Adrenal gland (tissue), 12 donors: ENCODE data around the gene ATP1B2. TPM values are rescaled to one million over a fixed set of nuclear protein-coding genes. Genes with fewer than 3 reads are reported as not detected.

ENCODE experiments used
- DNase-seq, 7 donors: peaks; one replicate each; pipeline ENCODE4 v3.0.0-alpha.2; 2019 to 2020
- H3K27ac ChIP-seq, 5 donors: fragments of 200-600 bp; sonication (generic) in 4 of 5; 1 replicate in 3 of 5; 2 replicates in 2 of 5; pipeline versions ENCODE4 v1.5.1 to v1.8.0; 2016 to 2020; ENCODE audit warnings: mild to moderate bottlenecking in 1 of 5
- H3K27me3 ChIP-seq: fragments of 200-600 bp; 2 replicates; pipeline ENCODE4 v1.8.0; 2021
- H3K36me3 ChIP-seq, 2 donors: fragments of 200-600 bp; replicated peaks in 1 of 2; 1 replicate in 1 of 2; 2 replicates in 1 of 2; pipeline versions ENCODE4 v1.5.1 to v1.8.0; 2018 to 2022
- H3K4me1 ChIP-seq, 2 donors: fragments of 200-600 bp; replicated peaks in 1 of 2; 1 replicate in 1 of 2; 2 replicates in 1 of 2; pipeline versions ENCODE4 v1.5.1 to v1.8.0; 2018 to 2021
- H3K4me3 ChIP-seq, 4 donors: fragments of 200-600 bp; sonication (generic) in 3 of 4; one replicate each; pipeline ENCODE4 v1.5.1; 2016 to 2018
- H3K9me3 ChIP-seq, 3 donors: fragments of 200-600 bp; sonication (generic) in 1 of 3; replicated peaks in 1 of 3; 1 replicate in 2 of 3; 2 replicates in 1 of 3; pipeline versions ENCODE4 v1.5.1 to v1.8.0; 2016 to 2021
- POLR2A ChIP-seq, 2 donors: fragments of 450-650 bp; IDR thresholded peaks; one replicate each; pipeline ENCODE4 v1.6.1; 2017; ENCODE audit warnings: antibody characterized with exemption in 2 of 2, mild to moderate bottlenecking in 2 of 2, moderate library complexity in 1 of 2
- WGBS, 4 donors: extraction: QIAGEN DNeasy Blood & Tissue Kit in 2 of 4; methylation state at CpG; one replicate each; pipeline versions ENCODE4 v1.1.5 to v1.1.7; 2013 to 2017; 5-methylcytosine and 5-hydroxymethylcytosine counted together
- intact Hi-C, 2 donors: fragments of 100-400 bp; cut with DNase I; formaldehyde crosslinking; loops; one replicate each; pipeline versions ENCODE4 v1.14.1 to v1.15.0; 2022 to 2023
- polyA plus RNA-seq, 3 donors: library from polyadenylated mRNA; stranded (reverse); fragments of 200-250 nt in 2 of 3; fragments of 350-450 nt in 1 of 3; fragmentation: Illumina TruSeq in 1 of 3; extraction: RNeasy Lipid Tissue Mini Kit (QIAGEN cat#74804) in 1 of 3; gene quantifications; one replicate each; pipeline ENCODE4 v1.2.3, GENCODE V29; 2013 to 2014
- total RNA-seq, 9 donors: library from RNA; depleted of rRNA in 4 of 9; stranded (reverse); fragments of >200 nt in 4 of 9; fragments of 120-200 nt in 1 of 9; fragmentation: NEBNext Ultra II Directional in 1 of 9; extraction: Animal tissue kit (Norgen Biotek cat#: 25700) in 1 of 9; gene quantifications; one replicate each; pipeline versions ENCODE4 v1.1.0 to v1.2.4, GENCODE V29; 2013 to 2023
- TF ChIP-seq, protein P1 (sequence below), 6 experiments: fragments of 450-650 bp in 4 of 6; fragments of 200-600 bp in 2 of 6; sonication (generic) in 1 of 6; IDR thresholded peaks; 1 replicate in 5 of 6; 2 replicates in 1 of 6; pipeline versions ENCODE4 v1.5.1 to v1.8.0; 2016 to 2021; ENCODE audit warnings: antibody characterized with exemption in 6 of 6, mild to moderate bottlenecking in 2 of 6, moderate library complexity in 1 of 6
- donor health status: healthy with polysubstance abuse.
- donor health status: Bipolar disorder and iron deficiency.
- donor health status: DM: yes; HTN: yes; CAD: no.
- donor health status: DM: no; HTN: no; CAD: no.
- donor health status: DM: no; HTN: no; CAD: no.
- donor health status: DM: yes; HTN: yes; CAD: no.

ATP1B2 gene
- total and polyA plus RNA-seq, 12 donors: 1.2 to 32.6 (median 8.9) TPM

DNA sequence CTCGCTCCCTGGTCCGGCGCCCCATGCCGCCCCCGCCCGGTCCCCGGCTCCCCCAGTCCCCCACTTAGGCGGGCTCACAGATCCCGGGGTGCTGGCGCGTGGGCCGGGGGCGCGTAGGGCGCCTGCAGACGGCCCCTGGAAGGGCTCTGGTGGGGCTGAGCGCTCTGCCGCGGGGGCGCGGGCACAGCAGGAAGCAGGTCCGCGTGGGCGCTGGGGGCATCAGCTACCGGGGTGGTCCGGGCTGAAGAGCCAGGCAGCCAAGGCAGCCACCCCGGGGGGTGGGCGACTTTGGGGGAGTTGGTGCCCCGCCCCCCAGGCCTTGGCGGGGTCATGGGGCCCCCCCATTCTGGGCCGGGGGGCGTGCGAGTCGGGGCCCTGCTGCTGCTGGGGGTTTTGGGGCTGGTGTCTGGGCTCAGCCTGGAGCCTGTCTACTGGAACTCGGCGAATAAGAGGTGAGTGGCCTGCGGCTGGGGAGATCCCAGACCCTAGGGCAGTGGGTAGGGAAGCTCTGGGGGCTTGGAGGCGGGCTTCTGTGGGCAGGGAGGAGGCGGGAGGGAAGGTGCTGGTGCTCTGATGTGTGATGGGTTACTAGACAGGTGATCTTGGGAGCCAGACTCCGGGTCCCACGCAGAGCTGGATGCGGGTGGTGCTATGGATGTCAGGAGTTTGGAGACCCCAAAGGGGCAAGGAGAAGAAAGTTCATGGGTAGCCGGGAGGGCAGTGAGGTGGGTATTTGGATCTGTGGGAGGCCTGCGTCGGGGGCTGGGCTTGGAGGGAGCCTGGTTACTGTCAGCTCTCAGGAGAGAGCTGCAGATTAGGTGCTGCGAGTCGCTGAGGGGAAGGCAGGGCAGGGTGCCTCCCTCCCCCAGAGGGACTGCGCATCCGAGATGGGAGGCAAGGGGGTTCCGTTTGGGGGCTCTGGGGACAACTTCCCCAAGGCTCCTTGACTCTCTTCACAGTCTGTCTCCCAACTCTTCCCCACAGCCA lies 54.8 kb downstream of the ATP1B2 start:
- intact Hi-C loops: loop anchor here in 1 of 2 donors (10.0 kb wide), 2 partner anchors 69 to 259 kb away; no protein-coding TSS in a partner anchor
- Histone ChIP-seq H3K27ac (no peak overlapping the region), H3K27me3 (peaks cover 17% of the 10 kb centered on the region), H3K4me1 (peaks cover 9 to 11% of the 10 kb centered on the region in 2 donors), H3K4me3 (peak overlapping the region in 1 of 4 donors; percentile 47), H3K9me3 (no peaks in the 10 kb centered on the region), H3K36me3 (peaks cover 0 to 6% of the 10 kb centered on the region in 2 donors)
- WGBS, 4 donors: 9 to 34% (median 21%) methylated on average over 12 to 50 of the region's 50 CpGs
- DNase-seq: no peak
- TF ChIP-seq POLR2A (IDR thresholded peaks at IDR 0.05): no peak
- TF ChIP-seq, protein P1, sequence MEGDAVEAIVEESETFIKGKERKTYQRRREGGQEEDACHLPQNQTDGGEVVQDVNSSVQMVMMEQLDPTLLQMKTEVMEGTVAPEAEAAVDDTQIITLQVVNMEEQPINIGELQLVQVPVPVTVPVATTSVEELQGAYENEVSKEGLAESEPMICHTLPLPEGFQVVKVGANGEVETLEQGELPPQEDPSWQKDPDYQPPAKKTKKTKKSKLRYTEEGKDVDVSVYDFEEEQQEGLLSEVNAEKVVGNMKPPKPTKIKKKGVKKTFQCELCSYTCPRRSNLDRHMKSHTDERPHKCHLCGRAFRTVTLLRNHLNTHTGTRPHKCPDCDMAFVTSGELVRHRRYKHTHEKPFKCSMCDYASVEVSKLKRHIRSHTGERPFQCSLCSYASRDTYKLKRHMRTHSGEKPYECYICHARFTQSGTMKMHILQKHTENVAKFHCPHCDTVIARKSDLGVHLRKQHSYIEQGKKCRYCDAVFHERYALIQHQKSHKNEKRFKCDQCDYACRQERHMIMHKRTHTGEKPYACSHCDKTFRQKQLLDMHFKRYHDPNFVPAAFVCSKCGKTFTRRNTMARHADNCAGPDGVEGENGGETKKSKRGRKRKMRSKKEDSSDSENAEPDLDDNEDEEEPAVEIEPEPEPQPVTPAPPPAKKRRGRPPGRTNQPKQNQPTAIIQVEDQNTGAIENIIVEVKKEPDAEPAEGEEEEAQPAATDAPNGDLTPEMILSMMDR (IDR thresholded peaks at IDR 0.05): no peak

DNA sequence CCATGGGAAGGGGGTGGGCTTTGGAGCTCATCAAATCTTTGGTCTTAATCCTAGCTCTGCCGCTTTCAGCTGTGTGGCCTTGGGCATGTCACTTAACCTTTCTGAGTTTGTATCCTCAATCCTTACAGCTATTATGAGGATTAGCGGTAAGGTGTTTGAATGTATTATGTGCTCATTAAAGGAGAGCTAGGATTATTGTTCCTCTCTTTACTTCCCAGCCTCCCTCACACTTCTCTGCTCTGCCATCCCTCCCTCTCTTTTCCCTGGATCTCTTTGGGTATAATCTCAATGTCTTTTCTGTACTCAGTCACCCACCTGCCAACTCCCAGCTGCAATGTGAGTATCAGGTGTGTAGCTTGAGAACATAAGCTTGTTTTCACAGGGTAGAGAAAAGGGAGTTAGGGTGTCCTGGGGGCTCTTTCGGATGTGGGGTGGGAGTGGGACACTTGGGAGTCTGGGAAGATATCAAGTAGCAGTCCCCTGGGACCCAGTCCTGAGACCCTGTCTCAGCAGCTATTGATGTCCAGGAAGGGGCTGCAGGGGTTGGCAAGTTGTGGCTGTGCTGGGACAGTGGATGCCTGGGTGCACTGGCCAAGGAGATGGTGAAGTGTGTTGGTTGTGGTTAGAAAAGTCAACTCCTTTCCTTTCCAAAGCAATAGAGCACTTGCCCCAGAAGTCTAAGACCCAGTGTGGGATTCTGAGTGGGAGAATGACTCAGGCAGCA lies 56.1 kb downstream of the ATP1B2 start:
- Histone ChIP-seq H3K4me1 (peaks cover 9 to 11% of the 10 kb centered on the region in 2 donors), H3K27me3 (peaks cover 28% of the 10 kb centered on the region), H3K36me3 (no peaks in the 10 kb centered on the region), H3K27ac (no peak overlapping the region), H3K9me3 (no peaks in the 10 kb centered on the region), H3K4me3 (no peak overlapping the region)
- no peak for DNase-seq
- TF ChIP-seq, protein P1 (IDR thresholded peaks at IDR 0.05): no peak
- intact Hi-C loops: loop anchor here in 1 of 2 donors (10.0 kb wide), 2 partner anchors 68 to 258 kb away; no protein-coding TSS in a partner anchor
- 74 to 90% (median 81%) methylated on average over 3 of the region's 3 CpGs for WGBS, 4 donors

Other genes with a start within 250 kb of the ATP1B2 start
- 100 to 1,000 TPM in 3 of 9 donors, 10 to 100 TPM in 6; 52.9 to 205 (median 92.4) TPM for gene TMEM256, start 246.8 kb upstream of the ATP1B2 start, total RNA-seq
- gene TMEM256, start 246.8 kb upstream of the ATP1B2 start, polyA plus RNA-seq: 100 to 1,000 TPM in 2 of 3 donors, 10 to 100 TPM in 1; 48.5 to 334 (median 254) TPM
- gene NLGN2, start 243.1 kb upstream of the ATP1B2 start, total RNA-seq: 10 to 100 TPM in 6 of 9 donors, 1 to 10 TPM in 3; 2.8 to 34.8 (median 14.4) TPM
- 10 to 100 TPM in 2 of 3 donors, 1 to 10 TPM in 1; 7.7 to 44.6 (median 28.1) TPM for gene NLGN2, start 243.1 kb upstream of the ATP1B2 start, polyA plus RNA-seq
- not detected for gene SPEM1, start 230.6 kb upstream of the ATP1B2 start, total RNA-seq
- gene SPEM1, start 230.6 kb upstream of the ATP1B2 start, polyA plus RNA-seq: not detected
- gene SPEM2, start 225.3 kb upstream of the ATP1B2 start, total RNA-seq: not detected
- gene SPEM2, start 225.3 kb upstream of the ATP1B2 start, polyA plus RNA-seq: not detected
- gene SPEM3, start 222.1 kb upstream of the ATP1B2 start, total RNA-seq: not detected
- not detected for gene SPEM3, start 222.1 kb upstream of the ATP1B2 start, polyA plus RNA-seq
- 10 to 100 TPM in 4 of 9 donors, 1 to 10 TPM in 5; 5.7 to 26.6 (median 8.8) TPM for gene TMEM102, start 215.5 kb upstream of the ATP1B2 start, total RNA-seq
- 1 to 10 TPM; 2.1 to 8.7 (median 6.6) TPM for gene TMEM102, start 215.5 kb upstream of the ATP1B2 start, polyA plus RNA-seq
- gene FGF11, start 211.4 kb upstream of the ATP1B2 start, total RNA-seq: 10 to 100 TPM; 12.1 to 76.7 (median 23.4) TPM
- 10 to 100 TPM; 10.2 to 33.2 (median 19.2) TPM for gene FGF11, start 211.4 kb upstream of the ATP1B2 start, polyA plus RNA-seq
- 10 to 100 TPM; 18.7 to 56.3 (median 37.9) TPM for gene CHRNB1, start 205.9 kb upstream of the ATP1B2 start, total RNA-seq
- gene CHRNB1, start 205.9 kb upstream of the ATP1B2 start, polyA plus RNA-seq: 10 to 100 TPM; 32.2 to 40.8 (median 32.9) TPM
- gene ZBTB4, start 171.3 kb upstream of the ATP1B2 start, total RNA-seq: 100 to 1,000 TPM in 1 of 9 donors, 10 to 100 TPM in 8; 16.6 to 111 (median 75.3) TPM
- gene ZBTB4, start 171.3 kb upstream of the ATP1B2 start, polyA plus RNA-seq: 10 to 100 TPM; 30.0 to 59.6 (median 54.6) TPM
- not detected for gene SLC35G6, start 169.5 kb upstream of the ATP1B2 start, total RNA-seq
- gene SLC35G6, start 169.5 kb upstream of the ATP1B2 start, polyA plus RNA-seq: under 1 TPM in 1 of 3 donors, not detected in 2; 0.24 TPM
- 100 to 1,000 TPM in 5 of 9 donors, 10 to 100 TPM in 4; 34.9 to 172 (median 117) TPM for gene POLR2A, start 166.6 kb upstream of the ATP1B2 start, total RNA-seq
- 10 to 100 TPM; 19.3 to 80.4 (median 58.7) TPM for gene POLR2A, start 166.6 kb upstream of the ATP1B2 start, polyA plus RNA-seq
- 100 to 1,000 TPM in 2 of 9 donors, 10 to 100 TPM in 6, 1 to 10 TPM in 1; 3.3 to 134 (median 52.8) TPM for gene TNFSF12, start 101.9 kb upstream of the ATP1B2 start, total RNA-seq
- 10 to 100 TPM; 18.8 to 70.8 (median 65.6) TPM for gene TNFSF12, start 101.9 kb upstream of the ATP1B2 start, polyA plus RNA-seq
- 10 to 100 TPM in 8 of 9 donors, under 1 TPM in 1; 1.00 to 75.2 (median 43.7) TPM for gene TNFSF13, start 92.2 kb upstream of the ATP1B2 start, total RNA-seq
- gene TNFSF13, start 92.2 kb upstream of the ATP1B2 start, polyA plus RNA-seq: 10 to 100 TPM; 19.4 to 39.1 (median 25.2) TPM
- gene SENP3, start 89.0 kb upstream of the ATP1B2 start, total RNA-seq: 10 to 100 TPM; 28.4 to 55.3 (median 44.2) TPM
- 10 to 100 TPM; 29.0 to 72.4 (median 38.4) TPM for gene SENP3, start 89.0 kb upstream of the ATP1B2 start, polyA plus RNA-seq
- 100 to 1,000 TPM in 6 of 9 donors, 10 to 100 TPM in 3; 19.4 to 177 (median 157) TPM for gene CD68, start 71.3 kb upstream of the ATP1B2 start, total RNA-seq
- 100 to 1,000 TPM in 2 of 3 donors, 10 to 100 TPM in 1; 32.3 to 207 (median 133) TPM for gene CD68, start 71.3 kb upstream of the ATP1B2 start, polyA plus RNA-seq
- gene MPDU1, start 67.1 kb upstream of the ATP1B2 start, total RNA-seq: 100 to 1,000 TPM in 6 of 9 donors, 10 to 100 TPM in 3; 65.9 to 267 (median 124) TPM
- gene MPDU1, start 67.1 kb upstream of the ATP1B2 start, polyA plus RNA-seq: 100 to 1,000 TPM in 1 of 3 donors, 10 to 100 TPM in 2; 70.1 to 200 (median 81.6) TPM
- 1 to 10 TPM in 1 of 9 donors, under 1 TPM in 6, not detected in 2; 0.42 to 2.0 (median 0.92) TPM for gene SOX15, start 60.8 kb upstream of the ATP1B2 start, total RNA-seq
- gene SOX15, start 60.8 kb upstream of the ATP1B2 start, polyA plus RNA-seq: 1 to 10 TPM in 2 of 3 donors, under 1 TPM in 1; 0.29 to 2.4 (median 1.9) TPM
- gene FXR2, start 36.0 kb upstream of the ATP1B2 start, total RNA-seq: 10 to 100 TPM; 35.6 to 68.6 (median 45.5) TPM
- gene FXR2, start 36.0 kb upstream of the ATP1B2 start, polyA plus RNA-seq: 10 to 100 TPM; 42.2 to 73.1 (median 42.4) TPM
- 100 to 1,000 TPM; 165 to 403 (median 233) TPM for gene SAT2, start 23.1 kb upstream of the ATP1B2 start, total RNA-seq
- 100 to 1,000 TPM; 190 to 700 (median 511) TPM for gene SAT2, start 23.1 kb upstream of the ATP1B2 start, polyA plus RNA-seq
- 1 to 10 TPM in 8 of 9 donors, under 1 TPM in 1; 0.30 to 2.9 (median 1.9) TPM for gene SHBG, start 20.8 kb upstream of the ATP1B2 start, total RNA-seq
- gene SHBG, start 20.8 kb upstream of the ATP1B2 start, polyA plus RNA-seq: 1 to 10 TPM; 1.2 to 3.8 (median 2.0) TPM
- 10 to 100 TPM in 8 of 9 donors, 1 to 10 TPM in 1; 9.7 to 85.9 (median 28.3) TPM for gene TP53, start 36.6 kb downstream of the ATP1B2 start, total RNA-seq
- 10 to 100 TPM; 13.4 to 19.9 (median 17.4) TPM for gene TP53, start 36.6 kb downstream of the ATP1B2 start, polyA plus RNA-seq
- 10 to 100 TPM in 1 of 9 donors, 1 to 10 TPM in 8; 3.4 to 15.3 (median 6.7) TPM for gene WRAP53, start 37.6 kb downstream of the ATP1B2 start, total RNA-seq
- 10 to 100 TPM in 2 of 3 donors, 1 to 10 TPM in 1; 4.5 to 31.0 (median 21.1) TPM for gene WRAP53, start 37.6 kb downstream of the ATP1B2 start, polyA plus RNA-seq
- gene EFNB3, start 54.3 kb downstream of the ATP1B2 start, total RNA-seq: 1 to 10 TPM in 5 of 9 donors, under 1 TPM in 3, not detected in 1; 0.26 to 1.5 (median 1.1) TPM
- gene EFNB3, start 54.3 kb downstream of the ATP1B2 start, polyA plus RNA-seq: 1 to 10 TPM in 2 of 3 donors, under 1 TPM in 1; 0.61 to 4.3 (median 1.2) TPM
- gene DNAH2, start 66.8 kb downstream of the ATP1B2 start, total RNA-seq: under 1 TPM; 0.04 to 0.26 (median 0.11) TPM
- gene DNAH2, start 66.8 kb downstream of the ATP1B2 start, polyA plus RNA-seq: under 1 TPM; 0.02 to 0.08 (median 0.07) TPM
- 10 to 100 TPM in 5 of 9 donors, 1 to 10 TPM in 4; 3.1 to 31.2 (median 11.8) TPM for gene KDM6B, start 183.3 kb downstream of the ATP1B2 start, total RNA-seq
- gene KDM6B, start 183.3 kb downstream of the ATP1B2 start, polyA plus RNA-seq: 10 to 100 TPM in 2 of 3 donors, 1 to 10 TPM in 1; 2.2 to 35.9 (median 10.6) TPM
- gene TMEM88, start 204.1 kb downstream of the ATP1B2 start, total RNA-seq: 10 to 100 TPM; 14.9 to 52.8 (median 24.0) TPM
- 100 to 1,000 TPM in 1 of 3 donors, 10 to 100 TPM in 1, 1 to 10 TPM in 1; 7.9 to 107 (median 70.9) TPM for gene TMEM88, start 204.1 kb downstream of the ATP1B2 start, polyA plus RNA-seq
- gene NAA38, start 206.6 kb downstream of the ATP1B2 start, total RNA-seq: 100 to 1,000 TPM in 8 of 9 donors, 10 to 100 TPM in 1; 96.2 to 281 (median 124) TPM
- 100 to 1,000 TPM in 2 of 3 donors, 10 to 100 TPM in 1; 34.5 to 424 (median 329) TPM for gene NAA38, start 206.6 kb downstream of the ATP1B2 start, polyA plus RNA-seq
- 10 to 100 TPM in 8 of 9 donors, 1 to 10 TPM in 1; 9.1 to 24.4 (median 17.6) TPM for gene CYB5D1, start 207.1 kb downstream of the ATP1B2 start, total RNA-seq
- gene CYB5D1, start 207.1 kb downstream of the ATP1B2 start, polyA plus RNA-seq: 10 to 100 TPM in 2 of 3 donors, 1 to 10 TPM in 1; 6.5 to 36.8 (median 10.2) TPM
- 100 to 1,000 TPM in 2 of 9 donors, 10 to 100 TPM in 7; 53.1 to 123 (median 90.9) TPM for gene CHD3, start 237.9 kb downstream of the ATP1B2 start, total RNA-seq
- gene CHD3, start 237.9 kb downstream of the ATP1B2 start, polyA plus RNA-seq: 100 to 1,000 TPM in 2 of 3 donors, 10 to 100 TPM in 1; 43.8 to 326 (median 104) TPM